Retinal pigment epithelial cell (primary cell): ENCODE data around the gene CLCN1.

Experiments
- DNase-seq: peaks from one replicate; pipeline ENCODE4 v3.0.0-alpha.2; 2010; ENCODE audit warnings: low read depth
- H3K4me3 ChIP-seq: 2 replicates; pipeline ENCODE4 v1.5.1; 2011; ENCODE audit warnings: mild to moderate bottlenecking, low read length, control low read depth, moderate library complexity
- CTCF ChIP-seq: conservative IDR thresholded peaks from 2 replicates; pipeline ENCODE4 v1.5.1; 2011; ENCODE audit warnings: low read depth, low read length, control low read depth, inconsistent platforms

Gene CLCN1

GRCh38 chr7:143305423-143306070 is 10.4 kb upstream of the CLCN1 start:
- H3K4me3 ChIP-seq = no peak overlapping the region
- DNase-seq = no peak
- TF ChIP-seq CTCF = peak; percentile 81

GRCh38 chr7:143308632-143309031 is 7.3 kb upstream of the CLCN1 start:
- no peak for TF ChIP-seq CTCF
- no peak overlapping the region for H3K4me3 ChIP-seq
- no peak for DNase-seq

- H3K4me3 ChIP-seq = no peak overlapping the region
- TF ChIP-seq CTCF = no peak
Measured at GRCh38 chr7:143314127-143314526, 1.8 kb upstream of the CLCN1 start.

GRCh38 chr7:143316492-143316891 is 581 bp downstream of the CLCN1 start:
- TF ChIP-seq CTCF = no peak
- no peak for DNase-seq
- no peak overlapping the region for H3K4me3 ChIP-seq

More at GRCh38 chr7:143314127-143314526, 1.8 kb upstream of the CLCN1 start:
- no peak for DNase-seq

DNA sequence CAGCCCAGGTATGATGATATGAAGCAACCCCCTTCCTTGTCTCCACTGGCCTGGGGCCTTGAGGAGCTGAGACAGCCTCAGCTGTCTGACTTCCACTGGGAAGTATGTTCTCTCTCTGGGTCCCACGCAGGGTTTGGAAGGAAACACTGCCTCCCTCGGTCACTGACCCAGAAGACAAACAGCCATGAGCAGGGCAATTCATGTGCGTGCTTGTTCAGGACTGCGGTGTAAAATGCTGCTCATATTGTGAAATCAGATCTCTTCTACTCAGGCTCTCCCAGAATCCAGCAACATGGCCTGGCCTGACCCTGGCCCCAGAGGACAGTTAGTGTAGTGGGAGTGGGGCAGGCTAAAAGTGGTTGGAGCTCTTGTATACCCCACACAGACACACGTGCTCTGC is 2.8 kb downstream of the CLCN1 start:
- no peak for DNase-seq
- TF ChIP-seq CTCF = no peak
- no peak overlapping the region for H3K4me3 ChIP-seq

DNA sequence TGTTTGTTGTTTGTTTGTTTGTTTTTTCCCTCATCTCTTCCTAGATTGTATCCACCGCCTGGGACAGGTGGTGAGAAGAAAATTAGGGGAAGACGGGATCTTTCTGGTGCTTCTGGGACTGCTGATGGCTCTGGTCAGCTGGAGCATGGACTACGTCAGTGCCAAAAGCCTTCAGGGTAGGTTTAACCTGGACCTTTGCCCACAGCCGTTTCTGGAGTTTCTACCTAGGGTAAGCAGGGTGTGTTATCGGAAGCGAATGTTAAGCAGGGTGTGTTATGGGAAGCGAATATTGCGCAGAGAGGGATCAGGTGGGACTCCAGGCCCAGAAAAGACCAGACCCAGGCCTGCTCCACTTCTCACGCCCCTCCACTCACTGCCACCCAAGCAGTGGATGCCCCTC is 4.7 kb downstream of the CLCN1 start:
- TF ChIP-seq CTCF = no peak
- no peak for DNase-seq

GRCh38 chr7:143321242-143321641 is 5.3 kb downstream of the CLCN1 start:
- TF ChIP-seq CTCF = no peak

More for the DNA sequence above, 4.7 kb downstream of the CLCN1 start:
- H3K4me3 ChIP-seq = no peak overlapping the region

More at GRCh38 chr7:143321242-143321641, 5.3 kb downstream of the CLCN1 start:
- H3K4me3 ChIP-seq = no peak overlapping the region
- no peak for DNase-seq
